ENCODE data around the gene SRD5A1. TPM values are rescaled to one million over a fixed set of nuclear protein-coding genes. Genes with fewer than 3 reads are reported as not detected.

SRD5A1 gene
- total RNA-seq, 4 donors from 2014 or later: 0.29 to 71.2 (median 10.1) TPM

- Histone ChIP-seq H3K4me3 (peak overlapping the region; percentile 59 to 69), H3K9me3 (no peaks in the 10 kb centered on the region), H3K27ac (peak overlapping the region; percentile 95 to 97), H3K27me3 (no peaks in the 10 kb centered on the region), H3K36me3 (no peaks in the 10 kb centered on the region), H3K4me1 (peaks cover 1 to 3% of the 10 kb centered on the region in 2 donors)
- TF ChIP-seq POLR2A (IDR thresholded peaks at IDR 0.05) (no peak), CTCF (IDR thresholded peaks at IDR 0.05) (no peak)
- intact Hi-C loops (cut with DNase I; ENCODE audit: low total_unique reads): loop anchor here (5.0 kb wide), 1 partner anchor 79 kb away; the partner anchor contains the start of genes NSUN2 and SRD5A1
- no peak for DNase-seq
Measured at GRCh38 chr5:6711409-6712141, 78.3 kb downstream of the SRD5A1 start.

- Histone ChIP-seq H3K4me3 (peak overlapping the region; percentile 59 to 69), H3K36me3 (no peaks in the 10 kb centered on the region), H3K4me1 (peaks cover 3 to 6% of the 10 kb centered on the region in 2 donors), H3K27ac (peak overlapping the region; percentile 95 to 97), H3K9me3 (no peaks in the 10 kb centered on the region), H3K27me3 (no peaks in the 10 kb centered on the region)
- TF ChIP-seq POLR2A (IDR thresholded peaks at IDR 0.05): no peak
- peak in 2 of 4 experiments; percentile 3 to 24 for TF ChIP-seq CTCF (IDR thresholded peaks at IDR 0.05)
- intact Hi-C loops (cut with DNase I; ENCODE audit: low total_unique reads): loop anchor here (5.0 kb wide), 1 partner anchor 80 kb away; the partner anchor contains the start of genes NSUN2 and SRD5A1
- DNase-seq: peak; percentile 50 to 59
Measured at GRCh38 chr5:6712142-6712576, 78.9 kb downstream of the SRD5A1 start.

- peak in 3 of 4 experiments; percentile 9 to 40 (median 10) for TF ChIP-seq CTCF (IDR thresholded peaks at IDR 0.05)
- TF ChIP-seq POLR2A (IDR thresholded peaks at IDR 0.05): peak; percentile 56 to 82
- peak overlapping the region; percentile 59 to 69 for H3K4me3 ChIP-seq
- peak overlapping the region; percentile 95 to 97 for H3K27ac ChIP-seq
- H3K9me3 ChIP-seq: no peaks in the 10 kb centered on the region
- intact Hi-C loops (cut with DNase I; ENCODE audit: low total_unique reads): loop anchor here (5.0 kb wide), 1 partner anchor 80 kb away; the partner anchor contains the start of genes NSUN2 and SRD5A1
- H3K36me3 ChIP-seq: no peaks in the 10 kb centered on the region
- H3K27me3 ChIP-seq: no peaks in the 10 kb centered on the region
- DNase-seq: peak; percentile 96 to 97
- peaks cover 3 to 11% of the 10 kb centered on the region in 2 donors for H3K4me1 ChIP-seq
Measured at GRCh38 chr5:6712577-6713273, 79.5 kb downstream of the SRD5A1 start.

GRCh38 chr5:6713274-6714225 lies 80.3 kb downstream of the SRD5A1 start, which contains the start of gene TENT4A:
TSS of gene TENT4A (plus strand) at chr5:6713432. CDS start at chr5:6713984, 552 bp downstream.
- H3K4me3 ChIP-seq: peak within 1 kb of the TSS; percentile 68 to 69
- H3K36me3 ChIP-seq: no peaks in the 10 kb centered on the region
- no peaks in the 10 kb centered on the region for H3K9me3 ChIP-seq
- H3K27ac ChIP-seq: peak within 1 kb of the TSS; percentile 95 to 97
- intact Hi-C loops (cut with DNase I; ENCODE audit: low total_unique reads): loop anchor here (5.0 kb wide), 1 partner anchor 81 kb away; the partner anchor contains the start of genes NSUN2 and SRD5A1
- DNase-seq: peak; percentile 47 to 54
- peaks cover 3 to 13% of the 10 kb centered on the region in 2 donors for H3K4me1 ChIP-seq
- TF ChIP-seq POLR2A (IDR thresholded peaks at IDR 0.05) (no peak), CTCF (IDR thresholded peaks at IDR 0.05) (no peak)
- H3K27me3 ChIP-seq: no peaks in the 10 kb centered on the region

Data from uterus (tissue), 4 donors.